ENCODE measurements around the gene PIP5K1B.

- TF ChIP-seq POLR2AphosphoS5 (IDR thresholded peaks at IDR 0.05; ENCODE audit: low read depth, low read length): no peak
- TF ChIP-seq PPARG (CRISPR knock-in tag; conservative IDR thresholded peaks at IDR 0.05): no peak
- no peak for TF ChIP-seq ZNF296 (CRISPR knock-in tag; conservative IDR thresholded peaks at IDR 0.05)
- TF ChIP-seq USF2 (IDR thresholded peaks at IDR 0.05; ENCODE audit: low read depth, low read length): no peak
- TF ChIP-seq USF2 (CRISPR knock-in tag; IDR thresholded peaks at IDR 0.05; ENCODE audit: borderline replicate concordance): no peak
- TF ChIP-seq CTCF (CRISPR knock-in tag; IDR thresholded peaks at IDR 0.05): no peak
- no peak for TF ChIP-seq PATZ1 (CRISPR knock-in tag; IDR thresholded peaks at IDR 0.05)
- TF ChIP-seq ZNF18 (CRISPR knock-in tag; IDR thresholded peaks at IDR 0.05; ENCODE audit: insufficient replicate concordance): no peak
- TF ChIP-seq ZBTB10 (CRISPR knock-in tag; IDR thresholded peaks at IDR 0.05; ENCODE audit: borderline replicate concordance): no peak
- no peak for TF ChIP-seq RBM22 (optimal IDR thresholded peaks at IDR 0.05; ENCODE audit: low read length)
- no peak for TF ChIP-seq MAZ (IDR thresholded peaks at IDR 0.05; ENCODE audit: borderline replicate concordance, low read depth, low read length)
- TF ChIP-seq MAZ (CRISPR knock-in tag; IDR thresholded peaks at IDR 0.05; ENCODE audit: low read depth): no peak
- TF ChIP-seq HNF4A (CRISPR knock-in tag; IDR thresholded peaks at IDR 0.05): no peak
- TF ChIP-seq KDM1A (CRISPR knock-in tag; IDR thresholded peaks at IDR 0.05): no peak
- TF ChIP-seq PBX2 (CRISPR knock-in tag; IDR thresholded peaks at IDR 0.05): no peak
Observed at GRCh38 chr9:68733021-68733405, 28.0 kb downstream of the PIP5K1B start.
